NT2/D1 (cell line): ENCODE measurements around the gene DNASE2.

Experiments used
- SUZ12 ChIP-seq: IDR thresholded peaks from 2 replicates; pipeline ENCODE4 v1.6.1; 2011; ENCODE audit not compliant: insufficient read length, insufficient read depth; ENCODE audit errors: extremely low read depth
- YY1 ChIP-seq: IDR thresholded peaks from 2 replicates; pipeline ENCODE4 v1.6.1; 2011; ENCODE audit not compliant: insufficient read length, insufficient read depth
- ZNF274 ChIP-seq: IDR thresholded peaks from 2 replicates; pipeline ENCODE4 v1.6.1; 2011; ENCODE audit warnings: mild to moderate bottlenecking, low read depth, low read length

DNA sequence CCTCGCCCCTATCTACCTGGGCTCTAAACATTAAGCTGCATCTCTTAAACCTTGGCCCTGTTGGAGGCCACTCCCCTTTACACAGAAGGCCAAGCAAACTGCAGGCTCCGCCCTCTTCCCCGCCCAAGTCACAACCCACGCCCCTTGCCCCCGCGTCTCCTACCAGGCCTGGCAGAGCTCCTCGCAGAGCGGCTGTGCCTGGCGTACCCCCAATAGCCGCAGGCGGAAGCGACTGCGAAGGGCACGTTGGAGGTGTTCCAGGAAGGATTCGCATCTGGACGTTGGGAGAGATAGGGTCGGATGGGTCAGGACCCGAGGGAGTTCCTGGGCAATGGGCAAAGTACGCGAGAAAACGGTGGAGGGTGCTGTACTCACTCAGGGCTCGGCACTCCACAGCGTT lies 52.8 kb downstream of the DNASE2 start:
- no peak for TF ChIP-seq YY1
- TF ChIP-seq ZNF274, result no peak
- TF ChIP-seq SUZ12, result no peak
